ENCODE data around the gene LAMA3. TPM values are rescaled to one million over a fixed set of nuclear protein-coding genes. Genes with fewer than 3 reads are reported as not detected.

Gene LAMA3
- total RNA-seq, 1 experiment from 2014 or later: 34.6 TPM

DNA sequence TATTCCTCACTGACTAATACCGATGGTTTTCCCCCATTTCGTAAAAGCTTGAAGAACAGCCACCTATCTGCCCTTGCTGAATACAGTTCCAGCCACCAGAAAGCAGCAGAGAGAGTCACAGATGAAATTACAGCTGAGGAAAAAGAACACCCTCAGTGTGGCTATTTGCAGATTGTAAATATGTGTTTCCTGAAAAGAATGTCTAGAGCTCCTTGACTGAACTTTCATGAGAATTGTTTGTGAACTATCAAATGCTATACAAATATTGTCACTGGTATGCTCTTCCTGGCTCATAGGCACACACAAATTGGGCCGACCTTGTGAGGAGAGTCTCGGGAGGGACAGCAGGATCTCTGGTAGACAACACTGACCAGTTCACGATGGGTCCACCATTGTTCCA lies 267.2 kb downstream of the LAMA3 start:
- Mint-ChIP-seq H3K36me3 (ENCODE audit: insufficient read depth, unreplicated experiment) (no peaks in the 10 kb centered on the region), H3K27ac (ENCODE audit: unreplicated experiment) (no peak overlapping the region), H3K4me3 (ENCODE audit: unreplicated experiment) (no peak overlapping the region), H3K27me3 (ENCODE audit: insufficient read depth, unreplicated experiment) (no peaks in the 10 kb centered on the region), H3K9me3 (ENCODE audit: unreplicated experiment) (no peaks in the 10 kb centered on the region), H3K4me1 (ENCODE audit: low read depth, unreplicated experiment) (no peaks in the 10 kb centered on the region)
- no peak for DNase-seq
- BruUV-seq (replicated peaks): no TSS peak
- H3K4me1 ChIP-seq: no peaks in the 10 kb centered on the region
- H3K27me3 ChIP-seq (replicated peaks; ENCODE audit: control insufficient read depth, insufficient read depth, low read length): no peaks in the 10 kb centered on the region
- no peaks in the 10 kb centered on the region for H3K36me3 ChIP-seq (ENCODE audit: control insufficient read depth, insufficient read depth, low read length)
- POLR2A ChIA-PET: no interaction called here
- no peaks in the 10 kb centered on the region for H3K9me3 ChIP-seq
- H3K4me3 ChIP-seq (ENCODE audit: low read depth, low read length): no peak overlapping the region
- CTCF ChIA-PET: interaction anchor here (1.1 kb wide), 1 partner anchor 532 kb away, joined by 3 read pairs; no protein-coding TSS in a partner anchor
- TF ChIP-seq, protein P1, sequence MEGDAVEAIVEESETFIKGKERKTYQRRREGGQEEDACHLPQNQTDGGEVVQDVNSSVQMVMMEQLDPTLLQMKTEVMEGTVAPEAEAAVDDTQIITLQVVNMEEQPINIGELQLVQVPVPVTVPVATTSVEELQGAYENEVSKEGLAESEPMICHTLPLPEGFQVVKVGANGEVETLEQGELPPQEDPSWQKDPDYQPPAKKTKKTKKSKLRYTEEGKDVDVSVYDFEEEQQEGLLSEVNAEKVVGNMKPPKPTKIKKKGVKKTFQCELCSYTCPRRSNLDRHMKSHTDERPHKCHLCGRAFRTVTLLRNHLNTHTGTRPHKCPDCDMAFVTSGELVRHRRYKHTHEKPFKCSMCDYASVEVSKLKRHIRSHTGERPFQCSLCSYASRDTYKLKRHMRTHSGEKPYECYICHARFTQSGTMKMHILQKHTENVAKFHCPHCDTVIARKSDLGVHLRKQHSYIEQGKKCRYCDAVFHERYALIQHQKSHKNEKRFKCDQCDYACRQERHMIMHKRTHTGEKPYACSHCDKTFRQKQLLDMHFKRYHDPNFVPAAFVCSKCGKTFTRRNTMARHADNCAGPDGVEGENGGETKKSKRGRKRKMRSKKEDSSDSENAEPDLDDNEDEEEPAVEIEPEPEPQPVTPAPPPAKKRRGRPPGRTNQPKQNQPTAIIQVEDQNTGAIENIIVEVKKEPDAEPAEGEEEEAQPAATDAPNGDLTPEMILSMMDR (IDR thresholded peaks at IDR 0.05; ENCODE audit: insufficient read depth in 1 of 2, low read depth in 1 of 2, low read length in 1 of 2, severe bottlenecking in 1 of 2, unreplicated experiment in 1 of 2): no peak
- intact Hi-C loops (cut with micrococcal nuclease; ENCODE audit: unreplicated experiment): no loop called here

DNA sequence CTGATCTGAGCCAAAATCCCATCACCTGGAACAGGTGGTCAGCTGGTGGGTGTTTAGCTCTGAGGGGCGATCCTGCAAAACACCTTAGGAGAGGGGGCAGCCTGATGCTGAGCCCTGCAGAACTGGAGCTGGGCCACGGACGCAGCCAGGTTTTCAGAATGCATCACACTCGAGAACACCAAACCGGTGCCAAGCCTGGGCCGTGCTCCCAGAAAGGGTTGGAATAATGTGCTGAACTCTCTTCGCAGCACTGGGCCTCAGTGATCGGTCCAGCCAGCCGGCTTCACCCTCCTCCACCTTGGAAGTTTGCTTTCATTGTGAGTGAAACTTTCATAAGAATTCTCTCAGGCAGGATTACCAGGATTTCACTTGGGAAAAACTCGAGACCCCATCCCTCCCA lies 268.8 kb downstream of the LAMA3 start:
- POLR2A ChIA-PET: no interaction called here
- intact Hi-C loops (cut with micrococcal nuclease; ENCODE audit: unreplicated experiment): no loop called here
- Histone ChIP-seq H3K4me1 (no peaks in the 10 kb centered on the region), H3K27me3 (replicated peaks; ENCODE audit: control insufficient read depth, insufficient read depth, low read length) (no peaks in the 10 kb centered on the region), H3K36me3 (ENCODE audit: control insufficient read depth, insufficient read depth, low read length) (no peaks in the 10 kb centered on the region), H3K9me3 (no peaks in the 10 kb centered on the region), H3K4me3 (ENCODE audit: low read depth, low read length) (no peak overlapping the region)
- no TSS peak for BruUV-seq (replicated peaks)
- no peaks in the 10 kb centered on the region for H3K36me3 Mint-ChIP-seq (ENCODE audit: insufficient read depth, unreplicated experiment)
- H3K27ac Mint-ChIP-seq (ENCODE audit: unreplicated experiment): no peak overlapping the region
- H3K27me3 Mint-ChIP-seq (ENCODE audit: insufficient read depth, unreplicated experiment): no peaks in the 10 kb centered on the region
- TF ChIP-seq, protein P1 (IDR thresholded peaks at IDR 0.05; ENCODE audit: insufficient read depth in 1 of 2, low read depth in 1 of 2, low read length in 1 of 2, severe bottlenecking in 1 of 2, unreplicated experiment in 1 of 2): no peak
- CTCF ChIA-PET: no interaction called here
- H3K4me3 Mint-ChIP-seq (ENCODE audit: unreplicated experiment): no peak overlapping the region
- no peaks in the 10 kb centered on the region for H3K4me1 Mint-ChIP-seq (ENCODE audit: low read depth, unreplicated experiment)
- DNase-seq: no peak
- H3K9me3 Mint-ChIP-seq (ENCODE audit: unreplicated experiment): no peaks in the 10 kb centered on the region

DNA sequence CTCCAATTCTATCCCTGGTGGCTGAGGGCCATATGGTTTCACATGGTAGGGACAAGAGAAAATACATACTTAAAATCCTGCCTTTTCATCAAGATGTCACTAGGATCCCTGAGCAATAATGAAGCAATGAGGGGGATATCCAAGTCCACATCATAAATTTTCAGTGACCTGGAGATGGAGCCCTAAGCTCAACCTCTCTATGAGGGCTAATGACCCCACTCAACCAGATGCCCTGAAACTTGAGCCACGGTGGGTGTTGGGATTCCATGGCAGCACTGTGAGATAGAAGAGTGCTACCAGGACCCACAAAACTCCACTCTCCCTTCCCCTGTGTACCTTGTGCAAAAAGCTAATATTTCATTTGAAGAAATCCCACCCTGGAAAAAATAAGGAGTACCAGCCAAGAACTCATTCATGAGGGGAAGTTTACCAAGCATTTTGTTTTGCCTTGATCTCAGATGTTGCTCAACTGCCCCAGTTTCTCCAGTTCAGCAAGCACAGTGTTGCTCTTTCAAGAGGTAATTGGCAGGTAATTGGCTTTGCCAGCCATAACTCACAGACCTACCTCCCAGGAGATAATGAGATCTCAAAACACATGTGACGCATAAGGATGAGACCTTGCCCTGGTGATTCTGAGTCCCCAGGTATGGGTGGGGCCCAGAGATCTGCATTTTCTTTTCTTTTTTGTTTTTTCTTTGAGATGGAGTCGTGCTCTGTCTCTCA lies 274.4 kb downstream of the LAMA3 start:
- no peaks in the 10 kb centered on the region for H3K9me3 ChIP-seq
- no peaks in the 10 kb centered on the region for H3K36me3 ChIP-seq (ENCODE audit: control insufficient read depth, insufficient read depth, low read length)
- Mint-ChIP-seq H3K27ac (ENCODE audit: unreplicated experiment) (no peak overlapping the region), H3K4me1 (ENCODE audit: low read depth, unreplicated experiment) (no peaks in the 10 kb centered on the region), H3K4me3 (ENCODE audit: unreplicated experiment) (no peak overlapping the region), H3K9me3 (ENCODE audit: unreplicated experiment) (no peaks in the 10 kb centered on the region), H3K36me3 (ENCODE audit: insufficient read depth, unreplicated experiment) (peaks cover 4% of the 10 kb centered on the region), H3K27me3 (ENCODE audit: insufficient read depth, unreplicated experiment) (no peaks in the 10 kb centered on the region)
- CTCF ChIA-PET: interaction anchor here (0.6 kb wide), 1 partner anchor 67 kb away, joined by 3 read pairs; no protein-coding TSS in a partner anchor
- no TSS peak for BruUV-seq (replicated peaks)
- TF ChIP-seq, protein P1 (IDR thresholded peaks at IDR 0.05; ENCODE audit: insufficient read depth in 1 of 2, low read depth in 1 of 2, low read length in 1 of 2, severe bottlenecking in 1 of 2, unreplicated experiment in 1 of 2): no peak
- no peak overlapping the region for H3K4me3 ChIP-seq (ENCODE audit: low read depth, low read length)
- no peaks in the 10 kb centered on the region for H3K4me1 ChIP-seq
- POLR2A ChIA-PET: no interaction called here
- intact Hi-C loops (cut with micrococcal nuclease; ENCODE audit: unreplicated experiment): loop anchor here (10.0 kb wide), 1 partner anchor 151 kb away; no protein-coding TSS in a partner anchor
- no peaks in the 10 kb centered on the region for H3K27me3 ChIP-seq (replicated peaks; ENCODE audit: control insufficient read depth, insufficient read depth, low read length)
- no peak for DNase-seq
